Measurements from ENCODE around the gene SORT1. TPM values are rescaled to one million over a fixed set of nuclear protein-coding genes. Genes with fewer than 3 reads are reported as not detected.

Gene SORT1
- polyA plus RNA-seq, 3 donors, result 21.3 to 41.1 (median 35.3) TPM

- TF ChIP-seq CTCF (IDR thresholded peaks at IDR 0.05), result peak; percentile 97
- H3K79me2 ChIP-seq (ENCODE audit: insufficient read depth, low read length), result no peaks in the 10 kb centered on the region
- no peaks in the 10 kb centered on the region for H3K36me3 ChIP-seq (replicated peaks in 1 of 2; ENCODE audit: control insufficient read depth in 1 of 2, insufficient read depth in 2 of 2, low read length in 2 of 2)
- H4K20me1 ChIP-seq (ENCODE audit: insufficient read depth, low read length), result no peaks in the 10 kb centered on the region
- H3K27ac ChIP-seq (ENCODE audit: low read depth in 1 of 2, low read length in 2 of 2), result no peak overlapping the region
- Mint-ChIP-seq H3K4me1 (peaks cover 6% of the 10 kb centered on the region), H3K27me3 (ENCODE audit: low read depth in 3 of 3) (peaks cover 0 to 9% (median 8%) of the 10 kb centered on the region in 3 donors), H3K9me3 (peaks cover 0 to 3% (median 0%) of the 10 kb centered on the region in 7 donors), H3K27ac (peak overlapping the region in 1 of 7 donors; percentile 32), H3K4me3 (no peak overlapping the region), H3K36me3 (no peaks in the 10 kb centered on the region)
- H3K27me3 ChIP-seq (ENCODE audit: control insufficient read depth in 2 of 2, insufficient read depth in 2 of 2, low read length in 2 of 2), result no peaks in the 10 kb centered on the region
- H3K9ac ChIP-seq (ENCODE audit: insufficient read depth, low read length, poor library complexity, severe bottlenecking), result no peak overlapping the region
- WGBS (ENCODE audit: insufficient coverage), result 53% methylated on average over 26 of the region's 29 CpGs
- intact Hi-C loops (cut with micrococcal nuclease), result loop anchor here (2.0 to 5.0 kb wide), 2 partner anchors 134 to 269 kb away; partner anchors contain the start of gene SORT1 (in 2 of the 2)
- H3K4me3 ChIP-seq (replicated peaks in 1 of 3; ENCODE audit: low read depth in 2 of 3, low read length in 3 of 3), result no peak overlapping the region
- no peaks in the 10 kb centered on the region for H3K9me3 ChIP-seq (replicated peaks in 1 of 2; ENCODE audit: control insufficient read depth in 1 of 2, insufficient read depth in 1 of 2, low read length in 2 of 2)
- no peak overlapping the region for H3K4me2 ChIP-seq (replicated peaks; ENCODE audit: extremely low read depth, low read length, poor library complexity, severe bottlenecking)
- peaks cover 5 to 7% of the 10 kb centered on the region in 2 donors for H3K4me1 ChIP-seq (ENCODE audit: control insufficient read depth in 1 of 2, insufficient read depth in 2 of 2, low read length in 2 of 2)
- no peak overlapping the region for H2AFZ ChIP-seq (ENCODE audit: insufficient read depth, low read depth, low read length, poor library complexity, severe bottlenecking)
- peak; percentile 78 to 85 (median 79) for DNase-seq
Observed at GRCh38 chr1:109263597-109264378, 133.9 kb downstream of the SORT1 start.

- Histone ChIP-seq H3K4me3 (replicated peaks in 1 of 3; ENCODE audit: low read depth in 2 of 3, low read length in 3 of 3) (no peak overlapping the region), H3K36me3 (replicated peaks in 1 of 2; ENCODE audit: control insufficient read depth in 1 of 2, insufficient read depth in 2 of 2, low read length in 2 of 2) (no peaks in the 10 kb centered on the region), H2AFZ (ENCODE audit: insufficient read depth, low read depth, low read length, poor library complexity, severe bottlenecking) (no peak overlapping the region), H3K9me3 (replicated peaks in 1 of 2; ENCODE audit: control insufficient read depth in 1 of 2, insufficient read depth in 1 of 2, low read length in 2 of 2) (no peaks in the 10 kb centered on the region), H3K4me1 (ENCODE audit: control insufficient read depth in 1 of 2, insufficient read depth in 2 of 2, low read length in 2 of 2) (peaks cover 5 to 7% of the 10 kb centered on the region in 2 donors), H3K27ac (ENCODE audit: low read depth in 1 of 2, low read length in 2 of 2) (no peak overlapping the region), H3K79me2 (ENCODE audit: insufficient read depth, low read length) (no peaks in the 10 kb centered on the region), H3K27me3 (ENCODE audit: control insufficient read depth in 2 of 2, insufficient read depth in 2 of 2, low read length in 2 of 2) (no peaks in the 10 kb centered on the region), H4K20me1 (ENCODE audit: insufficient read depth, low read length) (no peaks in the 10 kb centered on the region), H3K4me2 (replicated peaks; ENCODE audit: extremely low read depth, low read length, poor library complexity, severe bottlenecking) (no peak overlapping the region), H3K9ac (ENCODE audit: insufficient read depth, low read length, poor library complexity, severe bottlenecking) (no peak overlapping the region)
- no peaks in the 10 kb centered on the region for H3K36me3 Mint-ChIP-seq
- H3K9me3 Mint-ChIP-seq, result peaks cover 0 to 3% (median 0%) of the 10 kb centered on the region in 7 donors
- WGBS (ENCODE audit: insufficient coverage), result 70% methylated on average over 12 of the region's 12 CpGs
- H3K4me3 Mint-ChIP-seq, result no peak overlapping the region
- H3K4me1 Mint-ChIP-seq, result peaks cover 6% of the 10 kb centered on the region
- TF ChIP-seq CTCF (IDR thresholded peaks at IDR 0.05), result no peak
- intact Hi-C loops (cut with micrococcal nuclease), result loop anchor here (2.0 to 5.0 kb wide), 2 partner anchors 134 to 270 kb away; partner anchors contain the start of gene SORT1 (in 2 of the 2)
- no peak overlapping the region for H3K27ac Mint-ChIP-seq
- peaks cover 0 to 9% (median 8%) of the 10 kb centered on the region in 3 donors for H3K27me3 Mint-ChIP-seq (ENCODE audit: low read depth in 3 of 3)
- DNase-seq, result no peak
Observed at GRCh38 chr1:109263234-109263596, 134.5 kb downstream of the SORT1 start.
